Common myeloid progenitor, CD34-positive (primary cell): ENCODE results near the gene PUS10.

Experiments used
- CTCF ChIA-PET: fragments of 350-600 bp; sonication (Branson Sonifier 250); formaldehyde crosslinking; loops from one replicate; lab custom pipeline; 2021; ENCODE audit warnings: antibody characterized with exemption; lab: Charles Lee
- POLR2A ChIA-PET: fragments of 350-600 bp; sonication (Branson Sonifier 250); formaldehyde crosslinking; loops from one replicate; lab custom pipeline; 2021; ENCODE audit warnings: antibody characterized with exemption; lab: Charles Lee
- DNase-seq, 3 donors: peaks; one replicate each; pipeline versions ENCODE4 v3.0.0 to v3.0.0-alpha.2; 2013
- H3K27ac ChIP-seq, 2 experiments: 1 replicate in 1 of 2; 2 replicates in 1 of 2; pipeline ENCODE4 v1.7.0; 2013; ENCODE audit warnings: inconsistent platforms in 2 of 2, low read length in 2 of 2, mild to moderate bottlenecking in 2 of 2, low read depth in 1 of 2, moderate library complexity in 1 of 2; ENCODE audit not compliant: severe bottlenecking in 2 of 2, insufficient read depth in 1 of 2, poor library complexity in 1 of 2
- H3K27me3 ChIP-seq, 5 experiments: replicated peaks in 2 of 5; 1 replicate in 3 of 5; 2 replicates in 2 of 5; pipeline versions ENCODE4 v1.6.1 to v1.7.0; 2013; ENCODE audit warnings: low read length in 4 of 5, mild to moderate bottlenecking in 2 of 5, moderate library complexity in 2 of 5, inconsistent platforms in 1 of 5; ENCODE audit not compliant: insufficient read depth in 5 of 5, control insufficient read depth in 4 of 5
- H3K36me3 ChIP-seq, 4 experiments: 1 replicate in 2 of 4; 2 replicates in 2 of 4; pipeline versions ENCODE4 v1.6.1 to v1.7.0; 2013; ENCODE audit warnings: low read length in 3 of 4, control low read depth in 1 of 4, mild to moderate bottlenecking in 1 of 4; ENCODE audit not compliant: control insufficient read depth in 4 of 4, insufficient read depth in 4 of 4
- H3K4me1 ChIP-seq, 4 experiments: 1 replicate in 3 of 4; 2 replicates in 1 of 4; pipeline versions ENCODE4 v1.6.1 to v1.7.1; 2013; ENCODE audit warnings: low read length in 3 of 4, mild to moderate bottlenecking in 3 of 4, control low read depth in 1 of 4, inconsistent platforms in 1 of 4, moderate library complexity in 1 of 4; ENCODE audit not compliant: control insufficient read depth in 4 of 4, insufficient read depth in 4 of 4; ENCODE audit errors: control extremely low read depth in 1 of 4
- H3K4me3 ChIP-seq, 7 experiments: 1 replicate in 4 of 7; 2 replicates in 3 of 7; pipeline versions ENCODE4 v1.5.1 to v1.7.0; 2013; ENCODE audit warnings: mild to moderate bottlenecking in 7 of 7, low read length in 6 of 7, moderate library complexity in 6 of 7, inconsistent platforms in 2 of 7, low read depth in 2 of 7, control low read depth in 1 of 7; ENCODE audit not compliant: insufficient read depth in 4 of 7, control insufficient read depth in 1 of 7; ENCODE audit errors: extremely low read depth in 1 of 7
- H3K9me3 ChIP-seq, 5 experiments: 1 replicate in 4 of 5; 2 replicates in 1 of 5; pipeline versions ENCODE4 v1.6.1 to v1.7.1; 2013; ENCODE audit warnings: low read length in 4 of 5, mild to moderate bottlenecking in 2 of 5, inconsistent platforms in 1 of 5, low read depth in 1 of 5, moderate library complexity in 1 of 5; ENCODE audit not compliant: control insufficient read depth in 4 of 5, insufficient read depth in 2 of 5; ENCODE audit errors: control extremely low read depth in 1 of 5
- WGBS: methylation state at CpG from one replicate; pipeline ENCODE4 v1.1.5; 2013; ENCODE audit not compliant: insufficient coverage; 5-methylcytosine and 5-hydroxymethylcytosine counted together

PUS10 gene

DNA sequence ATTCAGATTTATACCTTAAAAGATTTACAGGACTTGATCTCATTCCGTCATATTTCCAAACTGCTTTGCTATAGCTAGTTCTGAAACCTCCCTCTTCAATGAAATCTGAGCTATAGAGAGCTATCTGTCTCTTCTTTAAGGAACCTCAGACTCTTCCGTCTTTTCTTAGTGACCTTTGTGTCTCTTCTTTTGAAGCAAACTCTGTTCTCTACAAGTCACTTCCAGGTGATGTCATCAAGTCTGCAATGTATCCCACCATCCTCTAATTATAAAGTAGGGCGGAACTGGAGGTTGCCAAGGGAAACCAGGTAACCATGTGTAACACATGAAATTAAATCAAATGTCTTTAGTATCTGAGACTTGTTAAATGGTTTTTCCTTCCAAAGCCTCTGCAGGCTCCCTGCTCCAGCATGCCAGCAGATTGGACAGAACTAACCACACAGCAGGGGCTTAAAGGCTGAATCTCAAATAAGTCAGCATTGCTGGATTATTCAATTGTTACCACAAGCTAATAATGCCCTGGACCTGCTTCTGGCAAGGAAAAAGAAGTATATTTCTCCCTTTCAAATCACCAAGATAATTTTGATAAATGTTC, 41.7 kb downstream of the PUS10 start:
- Histone ChIP-seq H3K27me3 (no peaks in the 10 kb centered on the region), H3K9me3 (no peaks in the 10 kb centered on the region), H3K4me1 (peaks cover 0 to 11% (median 2%) of the 10 kb centered on the region in 4 experiments), H3K4me3 (no peak overlapping the region), H3K36me3 (peaks cover 0 to 3% (median 0%) of the 10 kb centered on the region in 4 experiments), H3K27ac (no peak overlapping the region)
- DNase-seq: no peak
- ChIA-PET CTCF (interaction anchor here (2.2 kb wide), 1 partner anchor 8 kb away, joined by 5 read pairs; no protein-coding TSS in a partner anchor), POLR2A (no interaction called here)
- WGBS: 100% methylated on average over 1 of the region's 3 CpGs

DNA sequence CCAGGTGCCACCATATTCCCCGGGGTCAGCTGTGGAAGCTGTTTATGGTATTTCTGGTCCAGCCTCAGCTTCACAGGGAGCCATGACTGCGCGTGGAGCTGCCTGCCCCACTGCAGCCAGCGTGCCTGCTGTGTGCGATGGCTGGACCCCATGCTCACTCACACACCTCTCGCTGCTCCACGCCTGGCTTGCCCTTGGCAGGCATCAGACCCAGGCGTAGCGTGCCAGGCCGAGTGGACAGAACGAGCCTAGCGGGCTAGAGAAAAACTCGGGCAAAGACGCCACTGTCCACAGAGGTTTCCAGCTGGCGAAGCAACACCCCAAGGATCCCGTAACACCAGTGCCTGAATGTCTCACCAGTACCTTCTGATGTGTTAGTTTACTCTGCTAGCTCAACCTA, 43.4 kb downstream of the PUS10 start:
- WGBS: 98% methylated on average over 14 of the region's 16 CpGs
- H3K27ac ChIP-seq: no peak overlapping the region
- ChIA-PET CTCF (interaction anchor here (0.8 to 2.2 kb wide), 5 partner anchors 11 to 62 kb away, joined by 3 to 6 read pairs (median 3); no protein-coding TSS in a partner anchor), POLR2A (no interaction called here)
- no peak overlapping the region for H3K4me3 ChIP-seq
- DNase-seq: no peak
- peaks cover 0 to 13% (median 4%) of the 10 kb centered on the region in 4 experiments for H3K4me1 ChIP-seq
- H3K36me3 ChIP-seq: peaks cover 0 to 3% (median 0%) of the 10 kb centered on the region in 4 experiments
- no peaks in the 10 kb centered on the region for H3K9me3 ChIP-seq
- no peaks in the 10 kb centered on the region for H3K27me3 ChIP-seq

DNA sequence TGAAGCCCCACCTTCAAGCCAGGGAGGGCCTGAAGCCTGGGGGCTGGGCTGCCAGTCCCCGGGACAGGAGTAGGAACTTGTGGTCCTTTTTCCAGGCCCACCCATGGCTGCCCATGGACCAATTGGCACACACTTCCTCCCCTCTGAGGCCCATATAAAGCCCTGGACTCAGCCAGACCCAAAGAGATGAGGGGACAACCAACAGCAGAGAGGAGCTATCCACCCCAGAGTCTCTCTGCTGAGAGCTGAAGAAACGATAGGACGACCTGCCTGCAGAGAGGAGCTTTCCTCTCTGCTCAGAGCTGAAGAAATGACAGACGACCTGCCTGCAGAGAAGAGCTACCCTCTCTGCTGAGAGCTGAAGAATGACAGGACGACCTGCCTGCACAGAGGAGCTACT, 44.4 kb downstream of the PUS10 start:
- no peak overlapping the region for H3K4me3 ChIP-seq
- peaks cover 0 to 3% (median 0%) of the 10 kb centered on the region in 4 experiments for H3K36me3 ChIP-seq
- ChIA-PET CTCF (interaction anchor here (1.1 to 2.2 kb wide), 3 partner anchors 10 to 13 kb away, joined by 3 to 6 read pairs (median 5); no protein-coding TSS in a partner anchor), POLR2A (no interaction called here)
- no peaks in the 10 kb centered on the region for H3K27me3 ChIP-seq
- no peak overlapping the region for H3K27ac ChIP-seq
- H3K9me3 ChIP-seq: no peaks in the 10 kb centered on the region
- WGBS: 97% methylated on average over 3 of the region's 5 CpGs
- H3K4me1 ChIP-seq: peaks cover 0 to 6% (median 3%) of the 10 kb centered on the region in 4 experiments
- DNase-seq: no peak

DNA sequence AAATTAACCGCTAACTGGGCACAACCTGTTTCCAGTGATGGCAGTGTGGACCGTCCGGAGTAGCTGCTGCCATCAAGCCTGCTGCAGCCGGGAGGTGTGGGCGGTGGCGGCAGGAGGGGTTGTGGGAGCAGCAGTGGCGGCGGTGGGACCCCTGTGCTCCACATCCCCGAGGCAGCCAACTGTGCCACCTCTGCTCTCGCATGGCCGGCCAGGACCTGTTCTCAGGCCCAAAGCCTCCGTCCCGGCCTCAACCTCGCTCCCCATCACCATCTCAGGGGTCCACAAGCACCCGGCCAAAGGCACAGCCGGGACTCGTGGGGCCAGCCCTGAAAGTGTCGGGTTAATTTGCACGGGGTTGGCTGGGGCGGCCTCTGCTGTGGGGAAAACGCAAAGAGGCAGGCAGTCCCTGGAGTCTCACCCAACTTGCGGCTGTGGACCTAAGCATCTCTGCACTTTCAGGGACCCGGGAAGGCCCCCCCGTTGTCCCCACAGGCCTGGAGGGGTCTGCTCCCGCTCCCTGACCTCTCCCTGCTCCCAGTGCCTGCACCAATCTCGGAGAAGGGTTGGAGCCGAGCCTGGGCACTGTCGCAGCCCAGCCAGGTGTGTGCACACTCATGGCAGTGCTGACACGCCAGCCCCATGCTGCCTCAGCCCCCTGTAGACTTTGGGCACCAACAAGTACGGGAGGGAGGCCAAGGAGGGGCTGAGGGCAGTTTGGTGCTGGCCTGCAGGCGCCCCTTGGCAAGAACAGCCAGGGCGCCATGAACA, 45.0 kb downstream of the PUS10 start:
- POLR2A ChIA-PET: no interaction called here

DNA sequence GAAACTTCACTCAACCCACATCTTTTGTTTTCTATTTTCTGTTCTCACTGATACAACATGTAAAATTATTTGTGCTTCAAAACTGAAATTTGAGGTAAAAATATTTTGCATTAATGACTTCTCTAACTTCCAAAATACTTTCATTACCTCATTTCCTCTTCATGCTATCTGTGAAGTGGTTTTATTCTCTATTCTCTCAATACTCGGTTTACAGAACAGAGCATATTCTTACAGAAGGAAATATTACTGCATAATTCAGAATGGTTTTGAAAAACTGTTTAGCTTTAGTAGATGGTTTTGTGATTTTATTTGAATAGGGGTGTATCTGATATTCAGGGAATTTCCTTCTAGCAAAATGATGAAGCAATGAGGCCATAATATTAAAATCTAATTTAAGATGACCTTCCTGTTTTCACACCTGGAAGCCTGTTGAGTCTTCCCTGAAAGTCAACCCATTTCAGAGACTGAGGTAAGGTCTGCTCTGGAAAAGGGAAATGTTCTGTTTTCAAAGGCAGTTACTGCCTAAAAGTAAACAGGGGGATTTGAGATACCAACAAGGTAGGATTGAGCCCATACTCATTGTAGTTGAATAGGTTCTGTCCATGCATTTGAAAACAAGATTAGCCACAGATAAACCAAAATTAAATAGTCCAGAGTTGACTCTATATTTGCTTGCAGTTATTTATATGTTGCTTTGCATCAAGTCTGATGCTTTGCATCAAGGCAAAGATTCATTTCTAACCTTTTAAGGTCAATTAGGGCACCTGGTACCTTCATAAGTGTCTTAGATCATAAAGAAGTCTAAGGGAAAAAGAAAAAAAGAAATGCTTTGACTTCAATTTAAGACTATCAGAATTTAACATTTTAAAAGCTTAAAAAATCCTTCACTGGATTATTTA, 51.3 kb downstream of the PUS10 start:
- peaks cover 3 to 16% (median 8%) of the 10 kb centered on the region in 4 experiments for H3K4me1 ChIP-seq
- no peaks in the 10 kb centered on the region for H3K27me3 ChIP-seq
- H3K27ac ChIP-seq: no peak overlapping the region
- POLR2A ChIA-PET: interaction anchor here (0.7 kb wide), 1 partner anchor 23 kb away, joined by 9 read pairs; no protein-coding TSS in a partner anchor
- no peak overlapping the region for H3K4me3 ChIP-seq
- CTCF ChIA-PET: interaction anchor here (0.6 to 1.7 kb wide), 5 partner anchors 10 to 224 kb away, joined by 3 to 4 read pairs (median 3); no protein-coding TSS in a partner anchor
- whole genome bisulfite sequencing: no CpG with 5 or more reads among the region's 1 CpG
- no peaks in the 10 kb centered on the region for H3K9me3 ChIP-seq
- peaks cover 0 to 4% (median 0%) of the 10 kb centered on the region in 4 experiments for H3K36me3 ChIP-seq
- no peak for DNase-seq

More for the DNA sequence above, 45.0 kb downstream of the PUS10 start:
- Histone ChIP-seq H3K27me3 (no peaks in the 10 kb centered on the region), H3K4me1 (peaks cover 0 to 6% (median 3%) of the 10 kb centered on the region in 4 experiments), H3K36me3 (no peaks in the 10 kb centered on the region), H3K9me3 (no peaks in the 10 kb centered on the region), H3K4me3 (no peak overlapping the region), H3K27ac (no peak overlapping the region)
- no peak for DNase-seq
- CTCF ChIA-PET: no interaction called here
- 98% methylated on average over 29 of the region's 32 CpGs for WGBS

DNA sequence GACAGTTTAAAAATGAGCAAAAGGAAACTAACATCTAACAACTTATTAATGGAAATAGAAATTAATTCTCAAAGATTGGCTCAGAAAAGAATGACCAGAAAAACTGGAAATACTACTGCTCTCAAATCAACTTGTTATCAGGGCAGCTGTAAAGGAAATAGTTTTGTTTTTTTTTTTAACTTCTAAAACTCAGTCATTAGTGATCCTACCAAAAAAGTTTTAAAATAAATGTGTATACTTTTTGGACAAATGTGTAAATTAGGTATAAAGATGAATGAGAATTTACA, 52.6 kb downstream of the PUS10 start:
- ChIA-PET CTCF (interaction anchor here (1.3 to 1.6 kb wide), 2 partner anchors 8 to 33 kb away, joined by 3 read pairs; no protein-coding TSS in a partner anchor), POLR2A (interaction anchor here (0.6 kb wide), 1 partner anchor 102 kb away, joined by 4 read pairs; no protein-coding TSS in a partner anchor)
- Histone ChIP-seq H3K9me3 (no peaks in the 10 kb centered on the region), H3K27ac (peak overlapping the region; percentile 50 to 63), H3K27me3 (no peaks in the 10 kb centered on the region), H3K36me3 (peaks cover 0 to 4% (median 0%) of the 10 kb centered on the region in 4 experiments), H3K4me3 (no peak overlapping the region), H3K4me1 (peaks cover 2 to 15% (median 6%) of the 10 kb centered on the region in 4 experiments)
- no peak for DNase-seq
